ENCODE data around the gene CAMP. TPM values are rescaled to one million over a fixed set of nuclear protein-coding genes. Genes with fewer than 3 reads are reported as not detected.

Gene CAMP
- total RNA-seq, 1 donor = not detected

- TF ChIP-seq CTCF (IDR thresholded peaks at IDR 0.05; ENCODE audit: extremely low read depth, low read depth, low read length) = no peak
- Histone ChIP-seq H3K79me2 (ENCODE audit: insufficient read depth, low read length) (no peaks in the 10 kb centered on the region), H3K4me3 (ENCODE audit: insufficient read depth, low read length) (no peak overlapping the region), H3K9me3 (ENCODE audit: low read depth, low read length) (no peaks in the 10 kb centered on the region), H3K27me3 (ENCODE audit: insufficient read depth, low read length) (peaks cover 16% of the 10 kb centered on the region), H3K36me3 (ENCODE audit: insufficient read depth, low read length) (no peaks in the 10 kb centered on the region), H2AFZ (ENCODE audit: low read length) (no peak overlapping the region), H3K4me1 (ENCODE audit: insufficient read depth, low read length) (peaks cover 8% of the 10 kb centered on the region), H3K4me2 (ENCODE audit: insufficient read depth, low read length) (no peak overlapping the region), H3K27ac (ENCODE audit: low read depth, low read length) (no peak overlapping the region), H4K20me1 (ENCODE audit: insufficient read depth, low read length) (no peaks in the 10 kb centered on the region)
- peak; percentile 62 for DNase-seq (ENCODE audit: insufficient read length, low spot score, missing footprints)
Observed at GRCh38 chr3:48214225-48214624, 9.1 kb upstream of the CAMP start.

GRCh38 chr3:48215019-48215418, 8.3 kb upstream of the CAMP start:
- peak; percentile 77 for DNase-seq (ENCODE audit: insufficient read length, low spot score, missing footprints)
- H3K27ac ChIP-seq (ENCODE audit: low read depth, low read length) = no peak overlapping the region
- no peaks in the 10 kb centered on the region for H4K20me1 ChIP-seq (ENCODE audit: insufficient read depth, low read length)
- peaks cover 16% of the 10 kb centered on the region for H3K27me3 ChIP-seq (ENCODE audit: insufficient read depth, low read length)
- peaks cover 8% of the 10 kb centered on the region for H3K4me1 ChIP-seq (ENCODE audit: insufficient read depth, low read length)
- H3K4me2 ChIP-seq (ENCODE audit: insufficient read depth, low read length) = no peak overlapping the region
- no peak for TF ChIP-seq CTCF (IDR thresholded peaks at IDR 0.05; ENCODE audit: extremely low read depth, low read depth, low read length)
- H2AFZ ChIP-seq (ENCODE audit: low read length) = no peak overlapping the region
- no peaks in the 10 kb centered on the region for H3K9me3 ChIP-seq (ENCODE audit: low read depth, low read length)
- no peak overlapping the region for H3K4me3 ChIP-seq (ENCODE audit: insufficient read depth, low read length)
- H3K36me3 ChIP-seq (ENCODE audit: insufficient read depth, low read length) = no peaks in the 10 kb centered on the region
- no peaks in the 10 kb centered on the region for H3K79me2 ChIP-seq (ENCODE audit: insufficient read depth, low read length)

DNA sequence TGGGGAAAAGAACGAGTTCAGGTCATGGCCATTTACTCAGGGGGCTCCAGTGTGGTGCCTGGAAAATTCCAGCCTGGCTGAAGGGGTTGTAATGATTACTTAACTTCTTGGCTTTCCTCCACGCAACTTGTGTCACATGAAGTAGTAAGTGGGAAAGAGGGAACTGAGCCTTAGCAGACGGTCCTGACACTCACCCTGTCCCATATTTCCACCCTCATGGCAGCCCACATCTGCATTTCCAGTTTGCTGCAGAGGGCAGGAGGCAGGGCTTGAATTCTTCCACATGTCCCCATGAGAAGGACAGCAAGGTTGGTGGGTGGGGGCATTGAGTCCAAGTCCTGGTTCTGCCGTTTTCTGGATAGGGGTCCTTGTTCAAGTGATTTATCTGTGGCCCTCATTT, 7.8 kb upstream of the CAMP start:
- Histone ChIP-seq H2AFZ (ENCODE audit: low read length) (no peak overlapping the region), H3K4me3 (ENCODE audit: insufficient read depth, low read length) (no peak overlapping the region), H3K36me3 (ENCODE audit: insufficient read depth, low read length) (no peaks in the 10 kb centered on the region), H4K20me1 (ENCODE audit: insufficient read depth, low read length) (no peaks in the 10 kb centered on the region), H3K4me1 (ENCODE audit: insufficient read depth, low read length) (peaks cover 8% of the 10 kb centered on the region), H3K79me2 (ENCODE audit: insufficient read depth, low read length) (no peaks in the 10 kb centered on the region), H3K27ac (ENCODE audit: low read depth, low read length) (no peak overlapping the region), H3K4me2 (ENCODE audit: insufficient read depth, low read length) (no peak overlapping the region), H3K9me3 (ENCODE audit: low read depth, low read length) (no peaks in the 10 kb centered on the region), H3K27me3 (ENCODE audit: insufficient read depth, low read length) (peaks cover 16% of the 10 kb centered on the region)
- DNase-seq (ENCODE audit: insufficient read length, low spot score, missing footprints) = peak; percentile 62
- TF ChIP-seq CTCF (IDR thresholded peaks at IDR 0.05; ENCODE audit: extremely low read depth, low read depth, low read length) = no peak

GRCh38 chr3:48215876-48216275, 7.4 kb upstream of the CAMP start:
- H3K4me1 ChIP-seq (ENCODE audit: insufficient read depth, low read length) = peaks cover 8% of the 10 kb centered on the region
- DNase-seq (ENCODE audit: insufficient read length, low spot score, missing footprints) = peak; percentile 4
- peaks cover 16% of the 10 kb centered on the region for H3K27me3 ChIP-seq (ENCODE audit: insufficient read depth, low read length)
- no peaks in the 10 kb centered on the region for H4K20me1 ChIP-seq (ENCODE audit: insufficient read depth, low read length)
- no peaks in the 10 kb centered on the region for H3K79me2 ChIP-seq (ENCODE audit: insufficient read depth, low read length)
- no peak overlapping the region for H2AFZ ChIP-seq (ENCODE audit: low read length)
- H3K4me3 ChIP-seq (ENCODE audit: insufficient read depth, low read length) = no peak overlapping the region
- no peaks in the 10 kb centered on the region for H3K36me3 ChIP-seq (ENCODE audit: insufficient read depth, low read length)
- H3K27ac ChIP-seq (ENCODE audit: low read depth, low read length) = no peak overlapping the region
- H3K4me2 ChIP-seq (ENCODE audit: insufficient read depth, low read length) = no peak overlapping the region
- no peak for TF ChIP-seq CTCF (IDR thresholded peaks at IDR 0.05; ENCODE audit: extremely low read depth, low read depth, low read length)
- H3K9me3 ChIP-seq (ENCODE audit: low read depth, low read length) = no peaks in the 10 kb centered on the region

Data from osteoblast (primary cell).